Neural crest cell (in vitro differentiated cells): ENCODE measurements around the gene HRH3. TPM values are rescaled to one million over a fixed set of nuclear protein-coding genes. Genes with fewer than 3 reads are reported as not detected.

Experiments used
- DNase-seq: peaks from one replicate; pipeline ENCODE4 v3.0.0; 2021; ENCODE audit warnings: low read depth, mixed read lengths, low spot score
- H3K27ac Mint-ChIP-seq: one replicate; pipeline ENCODE4 v1.8.0; 2021; ENCODE audit warnings: mild to moderate bottlenecking, mixed read lengths; ENCODE audit not compliant: unreplicated experiment
- H3K27me3 Mint-ChIP-seq: 2 replicates; pipeline ENCODE4 v1.8.0; 2021; ENCODE audit warnings: low read depth, mild to moderate bottlenecking, mixed read lengths
- H3K36me3 Mint-ChIP-seq: 2 replicates; pipeline ENCODE4 v1.8.0; 2021; ENCODE audit warnings: low read depth, mild to moderate bottlenecking, mixed read lengths
- H3K4me1 Mint-ChIP-seq: 2 replicates; pipeline ENCODE4 v1.8.0; 2021; ENCODE audit warnings: mixed read lengths
- H3K4me3 Mint-ChIP-seq: one replicate; pipeline ENCODE4 v1.8.0; 2021; ENCODE audit warnings: mild to moderate bottlenecking, mixed read lengths
- H3K9me3 Mint-ChIP-seq: 2 replicates; pipeline ENCODE4 v1.8.0; 2021; ENCODE audit warnings: mixed read lengths
- CTCF ChIP-seq: fragments of 200-600 bp; sonication (generic); conservative IDR thresholded peaks from 2 replicates; pipeline ENCODE4 v1.5.0; 2021; ENCODE audit warnings: antibody characterized with exemption, mild to moderate bottlenecking
- total RNA-seq: library from RNA; stranded (reverse); gene quantifications from 2 replicates; pipeline ENCODE4 v1.2.1, GENCODE V29; 2021

HRH3 gene
- total RNA-seq, 1 donor from 2014 or later: 0.75 TPM

DNA sequence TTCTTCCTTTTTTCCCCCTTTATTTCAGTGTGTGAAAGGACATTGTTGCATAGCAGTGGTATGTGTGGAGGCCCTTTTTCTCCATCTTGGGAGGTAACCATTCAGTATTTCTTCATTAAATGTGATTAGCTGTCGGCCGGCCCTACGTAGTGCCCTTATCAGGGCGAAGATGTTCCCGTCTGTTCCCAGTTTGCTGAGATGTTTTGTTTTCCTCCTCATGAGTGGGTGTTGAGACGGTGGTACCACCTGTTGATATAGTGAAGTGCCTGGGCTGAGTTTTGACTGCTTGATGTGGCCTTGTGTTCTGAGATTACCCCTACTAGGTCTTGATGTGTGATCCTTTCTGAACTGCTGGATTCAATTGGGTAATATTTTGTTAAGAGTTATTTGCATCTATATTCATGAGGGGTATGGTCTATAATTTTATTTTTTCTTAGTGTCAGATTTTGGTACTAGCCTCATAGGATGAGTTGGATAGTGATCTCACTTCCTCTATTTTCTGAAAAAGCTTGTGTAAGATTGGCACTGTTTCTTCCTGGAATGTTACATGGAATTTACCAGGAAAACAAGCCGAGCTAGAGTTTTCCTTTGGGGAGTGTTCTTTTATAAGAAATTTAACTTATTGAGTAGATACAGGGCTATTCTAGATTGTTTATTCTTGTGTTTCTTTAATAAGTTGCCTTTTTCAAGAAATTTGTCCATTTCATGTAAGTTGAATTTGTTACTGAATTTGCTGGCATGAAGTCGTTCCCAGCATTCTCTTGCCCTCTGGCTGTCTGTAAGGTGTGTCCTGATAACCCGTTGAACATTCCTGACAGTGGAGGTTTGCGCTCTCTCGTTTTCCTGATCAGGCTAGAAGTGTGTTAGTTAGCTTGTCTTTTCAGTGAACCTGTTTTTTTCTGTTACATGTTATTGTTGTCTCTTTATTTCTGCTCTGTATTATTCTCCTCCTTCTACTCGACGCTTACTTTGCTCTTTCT, 32.9 kb downstream of the HRH3 start:
- H3K4me3 Mint-ChIP-seq: peak overlapping the region; percentile 72
- no peak overlapping the region for H3K27ac Mint-ChIP-seq
- no peaks in the 10 kb centered on the region for H3K27me3 Mint-ChIP-seq

DNA sequence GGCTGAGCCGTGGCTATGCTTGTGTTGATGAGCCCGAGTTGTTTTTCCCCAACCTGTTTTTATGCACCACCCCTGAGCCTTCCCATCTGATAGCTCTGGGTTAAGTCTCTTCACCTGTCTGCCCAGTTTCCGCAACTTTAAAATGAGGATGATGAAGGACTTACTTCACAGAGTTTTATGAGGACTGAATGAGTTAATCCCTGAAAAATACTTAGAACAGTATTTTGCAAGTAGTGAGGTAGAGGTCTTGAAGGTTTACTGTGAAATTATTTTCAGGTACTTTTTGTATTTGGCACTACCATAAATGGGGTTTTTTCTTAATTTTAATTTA, 34.0 kb downstream of the HRH3 start:
- Mint-ChIP-seq H3K4me3 (no peak overlapping the region), H3K27ac (no peak overlapping the region), H3K36me3 (peaks cover 3% of the 10 kb centered on the region), H3K9me3 (no peaks in the 10 kb centered on the region), H3K27me3 (no peaks in the 10 kb centered on the region), H3K4me1 (peaks cover 25% of the 10 kb centered on the region)
- TF ChIP-seq CTCF: no peak
- DNase-seq: no peak

More for the DNA sequence above, 32.9 kb downstream of the HRH3 start:
- no peaks in the 10 kb centered on the region for H3K36me3 Mint-ChIP-seq
- no peak for DNase-seq
- no peaks in the 10 kb centered on the region for H3K9me3 Mint-ChIP-seq
- no peak for TF ChIP-seq CTCF
- peaks cover 18% of the 10 kb centered on the region for H3K4me1 Mint-ChIP-seq

DNA sequence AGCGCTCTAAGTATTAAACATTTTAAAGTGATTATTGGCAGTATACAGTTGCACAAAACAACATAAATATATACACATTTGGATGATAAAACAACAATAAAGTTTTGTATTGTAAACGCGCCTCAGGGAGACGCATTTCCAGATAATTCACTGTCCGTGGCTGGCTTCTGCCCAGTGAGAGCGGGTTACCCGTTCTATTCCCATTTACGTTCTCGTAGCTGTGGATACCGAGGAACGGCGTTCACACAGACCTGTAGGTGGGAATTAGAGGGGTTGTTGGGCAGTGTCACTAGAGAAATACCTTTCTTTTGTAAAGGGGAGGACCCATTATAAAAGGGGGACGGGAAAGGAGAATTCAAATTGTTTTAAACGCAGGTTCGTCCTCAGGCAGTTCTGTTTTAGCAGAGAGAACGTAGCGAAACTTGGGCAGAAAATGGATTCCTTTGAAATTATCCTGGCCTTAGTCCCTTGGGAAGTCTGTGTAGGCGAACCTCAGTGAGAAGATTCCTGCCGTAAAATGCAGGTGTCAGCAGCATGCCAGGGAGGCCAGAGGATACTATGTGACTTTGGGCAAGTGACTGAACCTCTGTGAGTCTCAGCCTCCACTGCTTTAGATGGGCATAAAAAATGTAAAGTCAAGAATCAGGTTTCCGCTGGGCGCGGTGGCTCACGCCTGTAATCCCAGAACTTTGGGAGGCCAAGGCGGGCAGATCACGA, 36.5 kb downstream of the HRH3 start:
- no peak for TF ChIP-seq CTCF
- peak overlapping the region; percentile 94 for H3K4me3 Mint-ChIP-seq

GRCh38 chr20:62182469-62183425, 37.3 kb downstream of the HRH3 start, which contains the start of gene MTG2:
Gene MTG2, plus strand, starts transcription at chr20:62183028. Its CDS starts 10,393 bp downstream, at chr20:62193421.
- no peak for TF ChIP-seq CTCF

More for the DNA sequence above, 36.5 kb downstream of the HRH3 start:
- peak overlapping the region; percentile 86 for H3K27ac Mint-ChIP-seq
- H3K27me3 Mint-ChIP-seq: no peaks in the 10 kb centered on the region
- no peaks in the 10 kb centered on the region for H3K9me3 Mint-ChIP-seq
- H3K36me3 Mint-ChIP-seq: peaks cover 6% of the 10 kb centered on the region
- DNase-seq: no peak
- peaks cover 25% of the 10 kb centered on the region for H3K4me1 Mint-ChIP-seq

GRCh38 chr20:62181808-62182207, 38.3 kb downstream of the HRH3 start:
- Mint-ChIP-seq H3K27ac (no peak overlapping the region), H3K9me3 (no peaks in the 10 kb centered on the region)

More at GRCh38 chr20:62182469-62183425, 37.3 kb downstream of the HRH3 start, which contains the start of gene MTG2:
- H3K27me3 Mint-ChIP-seq: no peaks in the 10 kb centered on the region
- peak; percentile 86 for DNase-seq
- H3K36me3 Mint-ChIP-seq: peaks cover 6% of the 10 kb centered on the region
- H3K4me1 Mint-ChIP-seq: peaks cover 25% of the 10 kb centered on the region
- H3K4me3 Mint-ChIP-seq: peak within 1 kb of the TSS; percentile 94
- peak within 1 kb of the TSS; percentile 94 for H3K27ac Mint-ChIP-seq
- H3K9me3 Mint-ChIP-seq: no peaks in the 10 kb centered on the region

More at GRCh38 chr20:62181808-62182207, 38.3 kb downstream of the HRH3 start:
- Mint-ChIP-seq H3K4me3 (peak overlapping the region; percentile 94), H3K4me1 (peaks cover 22% of the 10 kb centered on the region), H3K27me3 (no peaks in the 10 kb centered on the region), H3K36me3 (peaks cover 6% of the 10 kb centered on the region)
- TF ChIP-seq CTCF: no peak
- DNase-seq: no peak
